Stomach smooth muscle (tissue), 2 donors: ENCODE measurements around the gene CTR9.

ENCODE experiments used
- H3K27ac ChIP-seq: one replicate; pipeline ENCODE4 v1.7.0; 2013; ENCODE audit warnings: mild to moderate bottlenecking, low read length, inconsistent platforms
- H3K27me3 ChIP-seq, 2 donors: one replicate each; pipeline ENCODE4 v1.7.0; 2013; ENCODE audit warnings: low read length in 2 of 2; ENCODE audit not compliant: insufficient read depth in 2 of 2, control insufficient read depth in 1 of 2
- H3K36me3 ChIP-seq, 2 donors: one replicate each; pipeline ENCODE4 v1.7.0; 2013; ENCODE audit warnings: low read length in 2 of 2; ENCODE audit not compliant: control insufficient read depth in 2 of 2, insufficient read depth in 2 of 2
- H3K4me1 ChIP-seq: one replicate; pipeline ENCODE4 v1.7.0; 2013; ENCODE audit warnings: low read length; ENCODE audit not compliant: control insufficient read depth, insufficient read depth
- H3K4me3 ChIP-seq, 2 donors: one replicate each; pipeline ENCODE4 v1.7.0; 2013; ENCODE audit warnings: low read length in 2 of 2
- H3K9ac ChIP-seq, 2 donors: one replicate each; pipeline ENCODE4 v1.7.0; 2013; ENCODE audit warnings: low read length in 2 of 2, mild to moderate bottlenecking in 1 of 2
- H3K9me3 ChIP-seq, 2 donors: one replicate each; pipeline ENCODE4 v1.7.0; 2013; ENCODE audit warnings: low read length in 2 of 2; ENCODE audit not compliant: control insufficient read depth in 2 of 2
- donor health status: healthy.
- donor health status: Pancreatic carcinoma.

The CTR9 gene

GRCh38 chr11:10750838-10751580 is at the start of gene CTR9:
Gene CTR9, plus strand, starts transcription at chr11:10751246. Its CDS starts 167 bp downstream, at chr11:10751413.
- H3K4me1 ChIP-seq, result peaks cover 12% of the 10 kb centered on the region
- H3K4me3 ChIP-seq, result peak within 1 kb of the TSS; percentile 97 to 99
- peaks cover 2 to 15% of the 10 kb centered on the region in 2 donors for H3K36me3 ChIP-seq
- H3K27me3 ChIP-seq, result no peaks in the 10 kb centered on the region
- H3K27ac ChIP-seq, result peak within 1 kb of the TSS; percentile 89
- H3K9me3 ChIP-seq, result no peaks in the 10 kb centered on the region
- H3K9ac ChIP-seq, result peak within 1 kb of the TSS; percentile 89 to 97

GRCh38 chr11:10701982-10702381 is 49.1 kb upstream of the CTR9 start:
- H3K9me3 ChIP-seq, result no peaks in the 10 kb centered on the region
- H3K36me3 ChIP-seq, result no peaks in the 10 kb centered on the region
- peaks cover 0 to 2% of the 10 kb centered on the region in 2 donors for H3K27me3 ChIP-seq
- no peak overlapping the region for H3K9ac ChIP-seq
- no peak overlapping the region for H3K27ac ChIP-seq
- peaks cover 4% of the 10 kb centered on the region for H3K4me1 ChIP-seq
- H3K4me3 ChIP-seq, result no peak overlapping the region

GRCh38 chr11:10708131-10708530 is 42.9 kb upstream of the CTR9 start:
- no peaks in the 10 kb centered on the region for H3K4me1 ChIP-seq
- no peak overlapping the region for H3K9ac ChIP-seq
- H3K27ac ChIP-seq, result no peak overlapping the region
- peaks cover 0 to 2% of the 10 kb centered on the region in 2 donors for H3K27me3 ChIP-seq
- H3K36me3 ChIP-seq, result no peaks in the 10 kb centered on the region
- no peaks in the 10 kb centered on the region for H3K9me3 ChIP-seq
- no peak overlapping the region for H3K4me3 ChIP-seq

GRCh38 chr11:10709299-10710086 is 41.6 kb upstream of the CTR9 start:
- Histone ChIP-seq H3K27ac (no peak overlapping the region), H3K36me3 (no peaks in the 10 kb centered on the region), H3K27me3 (no peaks in the 10 kb centered on the region), H3K9me3 (no peaks in the 10 kb centered on the region), H3K4me1 (no peaks in the 10 kb centered on the region), H3K9ac (no peak overlapping the region), H3K4me3 (no peak overlapping the region)

- Histone ChIP-seq H3K9me3 (no peaks in the 10 kb centered on the region), H3K4me3 (no peak overlapping the region), H3K36me3 (no peaks in the 10 kb centered on the region), H3K4me1 (peaks cover 2% of the 10 kb centered on the region), H3K27ac (no peak overlapping the region), H3K9ac (no peak overlapping the region), H3K27me3 (no peaks in the 10 kb centered on the region)
These were observed 35.5 kb upstream of the CTR9 start for GRCh38 chr11:10715571-10715970.

GRCh38 chr11:10716122-10716521 is 34.9 kb upstream of the CTR9 start:
- H3K9ac ChIP-seq, result no peak overlapping the region
- no peak overlapping the region for H3K4me3 ChIP-seq
- no peaks in the 10 kb centered on the region for H3K9me3 ChIP-seq
- no peak overlapping the region for H3K27ac ChIP-seq
- H3K36me3 ChIP-seq, result no peaks in the 10 kb centered on the region
- peaks cover 2% of the 10 kb centered on the region for H3K4me1 ChIP-seq
- H3K27me3 ChIP-seq, result no peaks in the 10 kb centered on the region

- no peaks in the 10 kb centered on the region for H3K9me3 ChIP-seq
- H3K27ac ChIP-seq, result no peak overlapping the region
- no peaks in the 10 kb centered on the region for H3K27me3 ChIP-seq
- H3K36me3 ChIP-seq, result no peaks in the 10 kb centered on the region
- no peak overlapping the region for H3K9ac ChIP-seq
- H3K4me3 ChIP-seq, result no peak overlapping the region
- H3K4me1 ChIP-seq, result peaks cover 2% of the 10 kb centered on the region
These were observed 34.3 kb upstream of the CTR9 start for GRCh38 chr11:10716543-10717259.

- no peak overlapping the region for H3K9ac ChIP-seq
- no peaks in the 10 kb centered on the region for H3K9me3 ChIP-seq
- H3K27me3 ChIP-seq, result no peaks in the 10 kb centered on the region
- no peaks in the 10 kb centered on the region for H3K36me3 ChIP-seq
- no peak overlapping the region for H3K4me3 ChIP-seq
- H3K4me1 ChIP-seq, result peaks cover 2% of the 10 kb centered on the region
- no peak overlapping the region for H3K27ac ChIP-seq
These were observed 31.4 kb upstream of the CTR9 start for GRCh38 chr11:10719616-10720015.

- H3K36me3 ChIP-seq, result no peaks in the 10 kb centered on the region
- H3K4me3 ChIP-seq, result no peak overlapping the region
- H3K9me3 ChIP-seq, result no peaks in the 10 kb centered on the region
- no peaks in the 10 kb centered on the region for H3K4me1 ChIP-seq
- H3K9ac ChIP-seq, result no peak overlapping the region
- H3K27ac ChIP-seq, result no peak overlapping the region
- H3K27me3 ChIP-seq, result no peaks in the 10 kb centered on the region
These were observed 30.1 kb upstream of the CTR9 start for GRCh38 chr11:10720881-10721376.

- H3K9ac ChIP-seq, result no peak overlapping the region
- H3K27ac ChIP-seq, result no peak overlapping the region
- no peaks in the 10 kb centered on the region for H3K36me3 ChIP-seq
- no peaks in the 10 kb centered on the region for H3K27me3 ChIP-seq
- H3K9me3 ChIP-seq, result no peaks in the 10 kb centered on the region
- H3K4me1 ChIP-seq, result no peaks in the 10 kb centered on the region
- H3K4me3 ChIP-seq, result no peak overlapping the region
These were observed 28.7 kb upstream of the CTR9 start for GRCh38 chr11:10722307-10722706.
